AG04449 (cell line): ENCODE data around the gene CMTM7.

Experiments used
- CTCF ChIA-PET: fragments of 350-600 bp; formaldehyde crosslinking; extraction: SDS; loops from one replicate; lab custom pipeline; 2021; ENCODE audit warnings: antibody characterized with exemption; lab: Yijun Ruan, JAX
- POLR2A ChIA-PET: fragments of 400-600, 350-600 bp; formaldehyde crosslinking; extraction: SDS; loops from one replicate; lab custom pipeline; 2020; ENCODE audit warnings: antibody characterized with exemption, inconsistent platforms; lab: Yijun Ruan, JAX
- DNase-seq: peaks from one replicate; pipeline ENCODE4 v3.0.0-alpha.2; 2010; ENCODE audit warnings: low read depth, low spot score
- H3K4me3 ChIP-seq: 2 replicates; pipeline ENCODE4 v1.5.1; 2011; ENCODE audit warnings: low read depth, mild to moderate bottlenecking, control low read depth, low read length
- TF ChIP-seq, protein P1 (sequence below): IDR thresholded peaks from one replicate; pipeline ENCODE4 v1.5.1; 2011; ENCODE audit warnings: mild to moderate bottlenecking, moderate library complexity, low read length, control low read depth, inconsistent platforms; ENCODE audit not compliant: insufficient read depth; ENCODE audit errors: missing control alignments

The CMTM7 gene

GRCh38 chr3:32487781-32488473, 96.3 kb downstream of the CMTM7 start:
- POLR2A ChIA-PET, result no interaction called here
- TF ChIP-seq, protein P1, sequence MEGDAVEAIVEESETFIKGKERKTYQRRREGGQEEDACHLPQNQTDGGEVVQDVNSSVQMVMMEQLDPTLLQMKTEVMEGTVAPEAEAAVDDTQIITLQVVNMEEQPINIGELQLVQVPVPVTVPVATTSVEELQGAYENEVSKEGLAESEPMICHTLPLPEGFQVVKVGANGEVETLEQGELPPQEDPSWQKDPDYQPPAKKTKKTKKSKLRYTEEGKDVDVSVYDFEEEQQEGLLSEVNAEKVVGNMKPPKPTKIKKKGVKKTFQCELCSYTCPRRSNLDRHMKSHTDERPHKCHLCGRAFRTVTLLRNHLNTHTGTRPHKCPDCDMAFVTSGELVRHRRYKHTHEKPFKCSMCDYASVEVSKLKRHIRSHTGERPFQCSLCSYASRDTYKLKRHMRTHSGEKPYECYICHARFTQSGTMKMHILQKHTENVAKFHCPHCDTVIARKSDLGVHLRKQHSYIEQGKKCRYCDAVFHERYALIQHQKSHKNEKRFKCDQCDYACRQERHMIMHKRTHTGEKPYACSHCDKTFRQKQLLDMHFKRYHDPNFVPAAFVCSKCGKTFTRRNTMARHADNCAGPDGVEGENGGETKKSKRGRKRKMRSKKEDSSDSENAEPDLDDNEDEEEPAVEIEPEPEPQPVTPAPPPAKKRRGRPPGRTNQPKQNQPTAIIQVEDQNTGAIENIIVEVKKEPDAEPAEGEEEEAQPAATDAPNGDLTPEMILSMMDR, result no peak
- H3K4me3 ChIP-seq, result no peak overlapping the region
- CTCF ChIA-PET, result interaction anchor here (1.0 to 17.3 kb wide), 4 partner anchors 10 to 87 kb away, joined by 3 to 154 read pairs (median 4); no protein-coding TSS in a partner anchor
- no peak for DNase-seq

DNA sequence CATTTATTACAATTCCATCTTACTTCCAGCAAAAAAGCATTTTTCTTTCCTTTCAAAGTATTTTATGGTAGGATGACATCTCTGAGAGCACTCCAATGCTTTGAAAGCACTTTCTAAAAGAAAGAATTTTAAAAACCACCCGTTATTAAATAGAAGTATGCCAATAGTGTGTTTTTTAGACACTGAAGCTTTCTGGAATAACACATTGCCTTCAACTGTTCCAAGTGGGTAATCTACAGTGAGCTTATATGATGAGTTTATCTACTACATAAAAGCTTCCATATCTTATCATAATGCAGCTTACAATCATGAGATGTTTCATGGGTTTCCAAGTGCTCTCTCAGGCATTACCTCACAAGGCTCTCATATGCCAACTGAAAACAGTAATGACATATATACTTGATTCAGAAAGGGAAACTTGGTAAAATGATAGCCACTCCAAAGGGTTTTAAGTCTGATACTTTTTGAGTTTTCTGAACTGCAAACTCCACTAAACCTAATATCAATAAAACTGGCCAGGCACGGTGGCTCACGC, 96.9 kb downstream of the CMTM7 start:
- CTCF ChIA-PET, result interaction anchor here (1.0 to 17.3 kb wide), 3 partner anchors 11 to 21 kb away, joined by 3 to 154 read pairs (median 3); no protein-coding TSS in a partner anchor
- DNase-seq, result no peak
- TF ChIP-seq, protein P1, result no peak
- POLR2A ChIA-PET, result no interaction called here
- no peak overlapping the region for H3K4me3 ChIP-seq

- CTCF ChIA-PET, result interaction anchor here (1.3 to 17.3 kb wide), 3 partner anchors 17 to 118 kb away, joined by 5 to 154 read pairs (median 14); no protein-coding TSS in a partner anchor
- no peak overlapping the region for H3K4me3 ChIP-seq
- POLR2A ChIA-PET, result interaction anchor here (1.3 kb wide), 1 partner anchor 101 kb away, joined by 3 read pairs; the partner anchor contains the start of gene CMTM7
- TF ChIP-seq, protein P1, result no peak
- DNase-seq, result no peak
These were observed 101.2 kb downstream of the CMTM7 start for GRCh38 chr3:32492684-32493436.

DNA sequence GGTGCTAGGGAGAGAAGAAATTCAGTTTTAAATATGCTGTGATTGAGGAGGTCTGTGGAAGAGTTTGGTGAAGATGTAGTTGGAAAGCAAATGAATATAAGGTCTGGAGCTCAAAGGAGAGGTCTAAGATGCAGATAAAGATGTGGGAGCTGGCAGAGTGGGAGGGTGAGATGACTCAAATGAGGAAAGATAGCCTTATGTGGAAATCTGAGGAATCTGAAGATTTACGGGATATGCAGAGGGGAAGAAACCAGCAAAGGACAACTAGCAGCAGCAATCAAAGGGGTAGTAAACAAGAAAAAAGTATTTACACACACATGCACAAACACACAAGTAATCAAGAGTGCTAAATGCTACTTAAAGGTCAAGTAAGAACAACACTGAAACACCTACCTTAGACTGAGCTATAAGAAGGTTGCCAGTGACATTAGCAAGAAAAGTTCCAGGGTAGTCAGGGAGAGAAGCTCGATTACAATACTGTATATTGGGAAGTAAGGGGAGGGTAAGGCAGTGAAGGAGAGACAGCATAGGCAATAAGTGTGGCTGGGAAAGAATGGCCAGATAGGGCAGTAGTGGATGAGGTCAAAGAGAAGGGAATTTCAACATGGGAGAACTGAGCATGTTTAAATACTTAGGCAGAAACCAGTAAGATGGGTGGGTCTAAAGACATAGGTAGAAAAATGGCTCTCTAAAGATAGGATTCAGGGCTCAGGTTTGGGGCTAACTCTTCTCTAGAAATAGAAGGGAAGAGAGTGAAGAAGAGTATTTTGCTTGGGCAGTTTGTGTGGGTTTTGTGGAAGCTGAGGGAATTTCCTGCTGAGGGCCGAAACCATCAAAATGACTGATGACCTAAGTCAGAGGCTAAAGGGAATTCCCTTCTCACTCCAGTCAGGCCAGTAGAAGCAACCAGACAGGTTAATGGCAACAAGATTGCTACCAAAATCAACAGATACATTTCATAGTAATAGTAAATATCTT, 102.1 kb downstream of the CMTM7 start:
- POLR2A ChIA-PET, result interaction anchor here (1.3 kb wide), 1 partner anchor 102 kb away, joined by 3 read pairs; the partner anchor contains the start of gene CMTM7
- TF ChIP-seq, protein P1, result no peak
- H3K4me3 ChIP-seq, result no peak overlapping the region
- CTCF ChIA-PET, result interaction anchor here (1.3 to 17.3 kb wide), 3 partner anchors 16 to 118 kb away, joined by 5 to 154 read pairs (median 14); no protein-coding TSS in a partner anchor
- no peak for DNase-seq

- TF ChIP-seq, protein P1, result no peak
- POLR2A ChIA-PET, result no interaction called here
- CTCF ChIA-PET, result no interaction called here
These were observed 103.4 kb downstream of the CMTM7 start for GRCh38 chr3:32495085-32495484.

More at GRCh38 chr3:32495085-32495484, 103.4 kb downstream of the CMTM7 start:
- no peak overlapping the region for H3K4me3 ChIP-seq
- no peak for DNase-seq
